Endothelial cell of umbilical vein (primary cell): ENCODE results near the gene RAB3C. TPM values are rescaled to one million over a fixed set of nuclear protein-coding genes. Genes with fewer than 3 reads are reported as not detected.

ENCODE experiments used
- BruUV-seq: library from RNA; stranded (reverse); fragments of 400-500 nt; replicated peaks from 2 replicates; lab custom pipeline; 2021; lab: Mats Ljungman, UMichigan
- CTCF ChIA-PET: fragments of 300-600, 350-600 bp; sonication (Branson Sonifier 250); formaldehyde crosslinking; loops from one replicate; lab custom pipeline; 2021; ENCODE audit warnings: antibody characterized with exemption, inconsistent platforms; lab: Charles Lee
- POLR2A ChIA-PET: fragments of 300-600, 350-600 bp; sonication (Branson Sonifier 250); formaldehyde crosslinking; loops from one replicate; lab custom pipeline; 2021; ENCODE audit warnings: antibody characterized with exemption, inconsistent platforms; lab: Charles Lee
- DNase-seq: peaks from one replicate; pipeline ENCODE4 v3.0.0-alpha.2; 2011; ENCODE audit warnings: low read depth, low spot score
- FAIRE-seq: peaks from 2 replicates; lab custom pipeline; 2011; peaks lifted over from hg19 to GRCh38; lab: Jason Lieb, UNC
- H2AFZ ChIP-seq: 2 replicates; pipeline ENCODE4 v1.6.0; 2012; ENCODE audit warnings: low read depth, low read length, control low read depth, inconsistent platforms
- H3K27ac ChIP-seq: 2 replicates; pipeline ENCODE4 v1.5.1; 2011; ENCODE audit warnings: low read depth, mild to moderate bottlenecking, control low read depth, low read length, moderate library complexity; ENCODE audit not compliant: insufficient read depth
- H3K27me3 ChIP-seq, 2 experiments: 2 replicates each; pipeline versions ENCODE4 v1.6.0 to v1.6.1; 2011; ENCODE audit warnings: low read length in 2 of 2, mixed read lengths in 1 of 2; ENCODE audit not compliant: control insufficient read depth in 2 of 2, insufficient read depth in 2 of 2
- H3K36me3 ChIP-seq, 2 experiments: 2 replicates in 1 of 2; 3 replicates in 1 of 2; pipeline ENCODE4 v1.5.1; 2011; ENCODE audit warnings: low read length in 2 of 2, mild to moderate bottlenecking in 1 of 2, moderate library complexity in 1 of 2; ENCODE audit not compliant: control insufficient read depth in 2 of 2, insufficient read depth in 2 of 2; ENCODE audit errors: extremely low read depth in 1 of 2
- H3K4me1 ChIP-seq: 3 replicates; pipeline ENCODE4 v1.5.1; 2011; ENCODE audit warnings: mild to moderate bottlenecking, low read length; ENCODE audit not compliant: control insufficient read depth, insufficient read depth; ENCODE audit errors: extremely low read depth
- H3K4me2 ChIP-seq: 2 replicates; pipeline ENCODE4 v1.6.1; 2011; ENCODE audit warnings: low read length, control low read depth, mixed read lengths; ENCODE audit not compliant: insufficient read depth
- H3K4me3 ChIP-seq, 3 experiments: fragments of 200-600 bp in 1 of 3; sonication (generic), shearing (Covaris generic) in 1 of 3; replicated peaks in 1 of 3; 2 replicates each; pipeline ENCODE4 v1.5.1; 2011 to 2016; ENCODE audit warnings: control low read depth in 3 of 3, low read length in 3 of 3, mild to moderate bottlenecking in 2 of 3, inconsistent platforms in 1 of 3, low read depth in 1 of 3, moderate library complexity in 1 of 3; ENCODE audit not compliant: insufficient read depth in 1 of 3
- H3K79me2 ChIP-seq: 2 replicates; pipeline ENCODE4 v1.6.0; 2012; ENCODE audit warnings: low read length, inconsistent platforms; ENCODE audit not compliant: control insufficient read depth, insufficient read depth
- H3K9ac ChIP-seq: replicated peaks from 2 replicates; pipeline ENCODE3; 2011; ENCODE audit warnings: low read length, control low read depth; ENCODE audit not compliant: insufficient read depth; ENCODE audit errors: extremely low read depth
- H3K9me1 ChIP-seq: replicated peaks from 3 replicates; pipeline ENCODE4 v1.6.0; 2011; ENCODE audit warnings: mild to moderate bottlenecking, low read length; ENCODE audit not compliant: control insufficient read depth, insufficient read depth; ENCODE audit errors: extremely low read depth
- H3K9me3 ChIP-seq: replicated peaks from 2 replicates; pipeline ENCODE4 v1.5.1; 2012; ENCODE audit warnings: low read length, inconsistent platforms; ENCODE audit not compliant: control insufficient read depth, insufficient read depth
- H4K20me1 ChIP-seq: replicated peaks from 2 replicates; pipeline ENCODE3; 2011; ENCODE audit warnings: mild to moderate bottlenecking, low read length; ENCODE audit not compliant: control insufficient read depth, insufficient read depth; ENCODE audit errors: extremely low read depth
- EZH2 ChIP-seq: IDR thresholded peaks from 2 replicates; pipeline ENCODE4 v1.6.1; 2012; ENCODE audit warnings: borderline replicate concordance, low read depth, mild to moderate bottlenecking, moderate library complexity, low read length, inconsistent platforms; ENCODE audit not compliant: severe bottlenecking
- FOS ChIP-seq: IDR thresholded peaks from 2 replicates; pipeline ENCODE4 v1.6.1; 2011; ENCODE audit warnings: mild to moderate bottlenecking, low read length, moderate library complexity, borderline replicate concordance; ENCODE audit not compliant: insufficient read depth
- GATA2 ChIP-seq: IDR thresholded peaks from 2 replicates; pipeline ENCODE4 v1.7.0; 2011; ENCODE audit warnings: low read depth, mild to moderate bottlenecking, moderate library complexity, mixed read lengths, low read length; ENCODE audit not compliant: insufficient read length, insufficient read depth
- JUN ChIP-seq: IDR thresholded peaks from 2 replicates; pipeline ENCODE4 v1.6.1; 2011; ENCODE audit warnings: borderline replicate concordance, low read depth; ENCODE audit not compliant: insufficient read length, insufficient read depth
- MYC ChIP-seq: IDR thresholded peaks from one replicate; pipeline ENCODE4 v1.6.1; 2011; ENCODE audit warnings: mild to moderate bottlenecking, low read depth, low read length
- POLR2A ChIP-seq: IDR thresholded peaks from 2 replicates; pipeline ENCODE4 v1.6.1; 2012; ENCODE audit warnings: low read depth, mild to moderate bottlenecking, control low read depth, low read length
- POLR2AphosphoS5 ChIP-seq: IDR thresholded peaks from 2 replicates; pipeline ENCODE4 v1.6.1; 2012; ENCODE audit warnings: low read depth, mild to moderate bottlenecking, control low read depth, low read length, moderate library complexity; ENCODE audit not compliant: insufficient read depth
- dilution Hi-C: fragments of 300-500 bp; cut with MboI; formaldehyde crosslinking; loops from one replicate; pipeline ENCODE4 v1.15.0; 2019; ENCODE audit warnings: low sequenced_read_pairs; ENCODE audit not compliant: extremely low pct_ligation_motif_present
- intact Hi-C: fragments of 100-400 bp; cut with micrococcal nuclease; formaldehyde crosslinking; loops from one replicate; pipeline ENCODE4 v1.10.0; 2022
- polyA plus RNA-seq, 4 experiments: library from polyadenylated mRNA; depleted of rRNA in 3 of 4; stranded (reverse) in 3 of 4; unstranded in 1 of 4; fragments of >200 nt; gene quantifications; 2 replicates each; pipeline versions ENCODE4 v1.2.1 to v1.2.3, GENCODE V29; 2011 to 2012; ENCODE audit warnings: missing spikeins in 1 of 4
- total RNA-seq: library from RNA; stranded (reverse); gene quantifications from 2 replicates; pipeline ENCODE4 v1.2.3, GENCODE V29; 2021
- TF ChIP-seq, protein P1 (sequence below): IDR thresholded peaks from 2 replicates; pipeline ENCODE4 v1.6.1; 2011; ENCODE audit not compliant: insufficient read depth, insufficient read length
- TF ChIP-seq, protein P2 (sequence below), 2 donors: IDR thresholded peaks; 1 replicate in 1 of 2; 2 replicates in 1 of 2; pipeline ENCODE4 v1.5.1; 2011; ENCODE audit warnings: low read length in 2 of 2, mild to moderate bottlenecking in 2 of 2, moderate library complexity in 2 of 2, control low read depth in 1 of 2, inconsistent platforms in 1 of 2, low read depth in 1 of 2; ENCODE audit not compliant: insufficient read depth in 1 of 2; ENCODE audit errors: extremely low read depth in 1 of 2

The RAB3C gene
- total and polyA plus RNA-seq, 2 donors (not counting 3 experiments of a cell fraction or from before 2014, with no cell fraction given): 0.04 to 0.66 TPM

DNA sequence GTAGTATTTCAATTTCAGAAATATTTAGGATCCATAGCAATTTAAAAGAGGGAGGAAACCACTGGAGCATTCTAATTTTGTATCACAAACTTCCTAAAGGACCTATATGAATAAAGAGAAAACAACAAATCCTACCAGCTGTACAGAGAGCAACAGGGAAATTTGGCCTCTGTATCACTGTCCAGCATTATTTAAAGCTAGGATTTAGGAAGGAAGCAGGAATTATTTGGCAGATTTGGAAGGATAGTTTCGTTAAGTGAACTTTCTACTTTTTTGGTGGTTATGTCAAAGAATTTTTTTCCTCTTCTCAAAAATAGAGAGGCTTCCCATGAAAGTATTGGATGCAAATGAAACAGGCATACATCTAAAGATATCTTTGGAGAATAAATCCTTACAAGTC, 269.7 kb downstream of the RAB3C start:
- peaks cover 8 to 11% of the 10 kb centered on the region in 2 experiments for H3K27me3 ChIP-seq
- dilution Hi-C loops: no loop called here
- no peak for TF ChIP-seq POLR2A
- TF ChIP-seq JUN: no peak
- H3K4me1 ChIP-seq: no peaks in the 10 kb centered on the region
- H3K36me3 ChIP-seq: no peaks in the 10 kb centered on the region
- no peak overlapping the region for H2AFZ ChIP-seq
- no peaks in the 10 kb centered on the region for H4K20me1 ChIP-seq
- H3K4me2 ChIP-seq: no peak overlapping the region
- BruUV-seq: no TSS peak
- no peaks in the 10 kb centered on the region for H3K9me3 ChIP-seq
- FAIRE-seq (no peak), DNase-seq (no peak)
- H3K9me1 ChIP-seq: no peaks in the 10 kb centered on the region
- H3K9ac ChIP-seq: no peak overlapping the region
- no peak overlapping the region for H3K4me3 ChIP-seq
- H3K27ac ChIP-seq: no peak overlapping the region
- intact Hi-C loops: loop anchor here (5.0 kb wide), 1 partner anchor 1075 kb away; no protein-coding TSS in a partner anchor
- ChIA-PET CTCF (interaction anchor here (0.8 to 1.0 kb wide), 3 partner anchors 8 to 375 kb away, joined by 3 read pairs; no protein-coding TSS in a partner anchor), POLR2A (no interaction called here)
- no peaks in the 10 kb centered on the region for H3K79me2 ChIP-seq

DNA sequence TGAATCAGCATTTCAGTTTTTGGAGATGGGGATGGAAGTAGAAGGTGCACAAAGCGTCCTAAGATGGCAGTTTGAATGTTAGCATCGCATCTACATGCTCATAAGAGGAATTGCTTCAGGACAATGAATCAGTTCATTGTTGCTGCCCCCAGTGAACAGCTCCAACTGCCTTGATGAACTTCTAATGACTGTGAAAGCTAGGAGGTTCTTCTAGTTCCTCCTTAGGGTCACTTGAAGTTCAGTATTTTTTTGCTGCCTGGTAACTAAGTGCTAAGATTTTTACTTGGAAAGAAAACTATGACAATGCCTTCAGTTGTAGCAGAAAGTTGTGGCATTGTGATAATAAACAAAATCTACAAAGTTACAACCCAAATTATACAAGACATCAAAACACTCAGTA, 271.6 kb downstream of the RAB3C start:
- no peaks in the 10 kb centered on the region for H3K4me1 ChIP-seq
- H3K36me3 ChIP-seq: no peaks in the 10 kb centered on the region
- H2AFZ ChIP-seq: no peak overlapping the region
- FAIRE-seq (no peak), DNase-seq (no peak)
- POLR2A ChIA-PET: no interaction called here
- intact Hi-C loops (loop anchor here (5.0 kb wide), 1 partner anchor 1077 kb away; no protein-coding TSS in a partner anchor), dilution Hi-C loops (no loop called here)
- CTCF ChIA-PET: no interaction called here
- H3K4me3 ChIP-seq: no peak overlapping the region
- H3K27ac ChIP-seq: no peak overlapping the region
- no peaks in the 10 kb centered on the region for H4K20me1 ChIP-seq
- no peaks in the 10 kb centered on the region for H3K9me3 ChIP-seq
- no peak overlapping the region for H3K9ac ChIP-seq
- BruUV-seq: no TSS peak
- no peak overlapping the region for H3K4me2 ChIP-seq
- H3K27me3 ChIP-seq: peaks cover 10 to 21% of the 10 kb centered on the region in 2 experiments
- H3K79me2 ChIP-seq: no peaks in the 10 kb centered on the region
- TF ChIP-seq POLR2AphosphoS5 (no peak), GATA2 (no peak), EZH2 (no peak), MYC (no peak), POLR2A (no peak), FOS (no peak), JUN (no peak)
- TF ChIP-seq, protein P1, sequence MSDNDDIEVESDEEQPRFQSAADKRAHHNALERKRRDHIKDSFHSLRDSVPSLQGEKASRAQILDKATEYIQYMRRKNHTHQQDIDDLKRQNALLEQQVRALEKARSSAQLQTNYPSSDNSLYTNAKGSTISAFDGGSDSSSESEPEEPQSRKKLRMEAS: no peak
- TF ChIP-seq, protein P2, sequence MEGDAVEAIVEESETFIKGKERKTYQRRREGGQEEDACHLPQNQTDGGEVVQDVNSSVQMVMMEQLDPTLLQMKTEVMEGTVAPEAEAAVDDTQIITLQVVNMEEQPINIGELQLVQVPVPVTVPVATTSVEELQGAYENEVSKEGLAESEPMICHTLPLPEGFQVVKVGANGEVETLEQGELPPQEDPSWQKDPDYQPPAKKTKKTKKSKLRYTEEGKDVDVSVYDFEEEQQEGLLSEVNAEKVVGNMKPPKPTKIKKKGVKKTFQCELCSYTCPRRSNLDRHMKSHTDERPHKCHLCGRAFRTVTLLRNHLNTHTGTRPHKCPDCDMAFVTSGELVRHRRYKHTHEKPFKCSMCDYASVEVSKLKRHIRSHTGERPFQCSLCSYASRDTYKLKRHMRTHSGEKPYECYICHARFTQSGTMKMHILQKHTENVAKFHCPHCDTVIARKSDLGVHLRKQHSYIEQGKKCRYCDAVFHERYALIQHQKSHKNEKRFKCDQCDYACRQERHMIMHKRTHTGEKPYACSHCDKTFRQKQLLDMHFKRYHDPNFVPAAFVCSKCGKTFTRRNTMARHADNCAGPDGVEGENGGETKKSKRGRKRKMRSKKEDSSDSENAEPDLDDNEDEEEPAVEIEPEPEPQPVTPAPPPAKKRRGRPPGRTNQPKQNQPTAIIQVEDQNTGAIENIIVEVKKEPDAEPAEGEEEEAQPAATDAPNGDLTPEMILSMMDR (IDR thresholded peaks at IDR 0.05; ENCODE audit: extremely low read depth in 1 of 2, insufficient read depth in 1 of 2, low read depth in 1 of 2, low read length in 2 of 2): no peak
- H3K9me1 ChIP-seq: no peaks in the 10 kb centered on the region
